GM13976 (cell line): ENCODE measurements around the gene ATRAID.

Experiments
- DNase-seq: peaks from one replicate; pipeline ENCODE4 v3.0.0; 2012; ENCODE audit warnings: low spot score
- in situ Hi-C: fragments of 300-500 bp; cut with MboI; formaldehyde crosslinking; loops from one replicate; pipeline ENCODE4 v1.12.0; 2022; ENCODE audit warnings: low sequenced_read_pairs, mixed read lengths, inconsistent platforms; ENCODE audit not compliant: unreplicated experiment
- TF ChIP-seq, protein P1 (sequence below): IDR thresholded peaks from 2 replicates; pipeline ENCODE4 v1.5.1; 2012; ENCODE audit warnings: borderline replicate concordance, mild to moderate bottlenecking; ENCODE audit not compliant: insufficient read depth; ENCODE audit errors: extremely low read depth, missing control alignments, control extremely low read depth

Gene ATRAID

DNA sequence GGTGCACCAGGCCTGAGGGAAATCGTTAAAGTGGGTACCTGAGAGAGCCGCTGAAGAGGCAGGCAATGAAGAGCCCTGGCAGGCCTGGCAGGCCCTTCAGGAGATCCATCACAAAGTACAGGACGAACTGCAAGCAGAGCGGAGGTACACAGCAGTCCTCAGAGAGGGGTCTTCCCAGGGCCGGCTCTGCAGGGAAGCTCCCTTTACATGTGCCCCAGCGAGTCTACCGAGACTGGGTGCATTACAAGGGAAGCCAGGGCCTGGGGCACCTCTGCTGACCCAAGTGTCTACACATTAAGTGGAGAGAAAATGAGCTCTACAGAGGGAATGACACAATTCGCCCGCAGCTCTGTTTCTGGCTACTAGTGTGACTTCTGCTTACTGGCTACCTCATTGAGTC, 8.1 kb upstream of the ATRAID start:
- in situ Hi-C loops, result no loop called here
- DNase-seq, result no peak
- TF ChIP-seq, protein P1, sequence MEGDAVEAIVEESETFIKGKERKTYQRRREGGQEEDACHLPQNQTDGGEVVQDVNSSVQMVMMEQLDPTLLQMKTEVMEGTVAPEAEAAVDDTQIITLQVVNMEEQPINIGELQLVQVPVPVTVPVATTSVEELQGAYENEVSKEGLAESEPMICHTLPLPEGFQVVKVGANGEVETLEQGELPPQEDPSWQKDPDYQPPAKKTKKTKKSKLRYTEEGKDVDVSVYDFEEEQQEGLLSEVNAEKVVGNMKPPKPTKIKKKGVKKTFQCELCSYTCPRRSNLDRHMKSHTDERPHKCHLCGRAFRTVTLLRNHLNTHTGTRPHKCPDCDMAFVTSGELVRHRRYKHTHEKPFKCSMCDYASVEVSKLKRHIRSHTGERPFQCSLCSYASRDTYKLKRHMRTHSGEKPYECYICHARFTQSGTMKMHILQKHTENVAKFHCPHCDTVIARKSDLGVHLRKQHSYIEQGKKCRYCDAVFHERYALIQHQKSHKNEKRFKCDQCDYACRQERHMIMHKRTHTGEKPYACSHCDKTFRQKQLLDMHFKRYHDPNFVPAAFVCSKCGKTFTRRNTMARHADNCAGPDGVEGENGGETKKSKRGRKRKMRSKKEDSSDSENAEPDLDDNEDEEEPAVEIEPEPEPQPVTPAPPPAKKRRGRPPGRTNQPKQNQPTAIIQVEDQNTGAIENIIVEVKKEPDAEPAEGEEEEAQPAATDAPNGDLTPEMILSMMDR, result no peak

DNA sequence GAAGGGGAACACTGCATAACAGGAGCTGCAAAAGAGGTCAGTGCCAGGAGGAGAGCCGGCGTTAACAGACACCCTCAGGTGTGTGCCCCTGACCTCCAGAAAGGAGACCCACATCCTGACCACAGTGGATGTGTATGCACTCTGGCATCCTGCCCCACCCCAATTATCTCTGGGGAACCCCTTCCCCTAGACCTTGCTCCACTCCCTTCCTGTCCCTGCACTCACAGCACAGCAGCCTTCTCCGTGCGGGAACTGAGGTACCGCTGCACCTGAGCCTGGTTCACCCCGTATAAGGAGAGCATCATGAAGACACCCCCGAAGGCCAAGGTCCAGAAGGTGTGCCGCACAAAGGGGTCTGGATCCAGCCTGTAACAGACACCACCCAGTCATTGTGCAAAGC, 7.3 kb upstream of the ATRAID start:
- in situ Hi-C loops, result no loop called here
- peak; percentile 9 for DNase-seq
- TF ChIP-seq, protein P1, result no peak

DNA sequence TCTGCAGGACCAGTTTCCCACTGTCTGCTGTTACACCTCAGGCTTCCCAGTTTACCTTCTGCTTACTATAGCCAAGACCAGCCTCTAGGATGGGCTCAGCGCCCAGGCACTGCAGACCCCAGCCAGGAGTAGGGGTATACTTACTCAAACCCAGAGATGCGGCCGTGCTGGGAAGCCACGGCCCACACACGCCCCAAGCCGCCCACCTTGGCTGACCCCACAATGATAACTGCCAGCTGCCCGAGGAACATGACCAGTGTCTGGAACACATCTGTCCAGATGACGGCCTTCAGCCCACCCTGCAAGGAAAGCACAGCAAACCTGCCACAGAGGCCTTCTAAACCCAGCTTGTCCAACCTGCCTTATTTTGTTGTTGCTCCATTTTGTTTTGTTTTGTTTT, 6.6 kb upstream of the ATRAID start:
- DNase-seq, result peak; percentile 10
- TF ChIP-seq, protein P1, result no peak
- in situ Hi-C loops, result no loop called here

DNA sequence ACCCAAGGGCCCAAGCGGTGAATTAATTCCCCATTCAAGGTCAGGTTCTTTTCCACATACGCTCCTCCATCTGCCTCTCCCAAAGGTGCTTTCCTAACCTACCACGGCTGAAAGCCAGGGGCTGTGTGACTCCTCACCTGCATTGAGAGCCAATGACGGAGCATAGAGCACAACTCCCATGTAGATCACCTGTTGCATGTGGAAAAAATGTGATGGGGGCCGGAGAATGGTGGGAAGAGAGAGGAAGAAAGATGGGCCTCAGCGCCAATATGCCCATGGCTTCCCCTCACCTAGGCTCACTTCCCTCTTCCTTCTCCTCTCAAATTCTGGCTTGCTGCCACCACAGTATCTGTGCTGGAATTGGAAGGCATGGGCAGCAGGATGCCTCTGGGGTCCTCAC, 5.5 kb upstream of the ATRAID start:
- in situ Hi-C loops, result no loop called here
- TF ChIP-seq, protein P1, result no peak
- DNase-seq, result no peak

DNA sequence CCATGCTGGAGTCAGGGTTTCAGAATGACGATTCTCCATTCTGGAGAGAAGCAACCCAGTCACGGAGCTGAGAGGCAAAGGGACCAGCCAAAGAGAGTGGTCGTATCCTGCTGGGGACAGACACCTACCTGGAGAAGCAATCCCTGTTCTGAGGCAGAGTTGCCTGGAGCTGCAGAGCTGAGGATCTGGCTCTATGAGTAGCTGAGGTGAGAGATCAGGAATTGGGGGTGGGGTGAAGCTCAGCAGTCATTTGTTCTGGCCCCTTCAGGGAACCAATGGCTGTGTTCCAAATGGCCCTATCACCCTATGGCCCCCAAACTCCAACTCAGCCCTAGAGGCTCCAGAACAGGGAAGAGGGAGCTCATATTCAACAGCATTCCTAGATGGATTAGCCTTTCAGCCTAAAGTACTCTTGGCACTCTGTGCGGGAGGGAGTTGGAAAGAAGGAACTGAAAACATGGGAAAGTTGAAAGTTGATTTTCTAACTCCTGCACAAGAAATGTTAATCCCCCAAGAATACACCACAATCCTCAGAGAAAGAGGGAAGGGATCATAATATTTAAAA, 3.3 kb upstream of the ATRAID start:
- no peak for DNase-seq
- in situ Hi-C loops, result no loop called here
- TF ChIP-seq, protein P1, result no peak

DNA sequence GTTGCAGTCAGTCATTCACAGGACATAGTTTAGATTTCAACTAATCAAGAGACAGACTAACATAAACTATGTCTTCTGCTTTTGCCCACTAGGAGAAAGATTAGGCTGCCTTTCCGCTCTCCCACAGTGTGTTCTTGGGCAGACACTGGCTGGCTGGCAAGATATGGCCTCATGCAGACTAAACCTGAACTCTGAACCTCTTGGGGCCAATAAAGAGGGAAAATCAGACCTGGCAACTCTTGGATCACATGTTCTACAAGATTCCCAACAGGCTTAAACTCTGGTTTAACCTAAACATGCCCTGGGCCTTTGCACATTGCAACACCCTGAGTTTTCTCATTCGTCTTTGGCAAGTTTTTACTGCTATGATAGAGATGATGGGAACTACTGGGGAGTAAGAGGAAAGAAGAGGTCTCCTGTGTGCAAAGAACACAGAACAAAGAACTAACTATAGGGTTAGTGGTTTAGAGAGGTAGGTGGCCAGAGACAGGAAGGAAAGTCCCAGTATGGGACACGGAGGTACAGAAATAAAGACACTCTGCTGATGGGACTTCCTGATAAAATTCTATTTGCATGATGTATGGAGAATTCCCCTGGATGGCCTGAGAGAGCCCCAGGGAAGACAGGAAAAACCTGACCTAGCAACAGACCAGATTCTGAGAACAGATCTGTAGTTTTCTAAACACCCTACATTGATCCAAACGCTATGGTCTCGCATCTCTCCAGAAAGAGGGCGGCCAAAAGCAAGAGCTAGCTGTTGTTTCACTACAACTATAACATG, 2.0 kb upstream of the ATRAID start:
- TF ChIP-seq, protein P1, result no peak
- peak; percentile 52 for DNase-seq
- in situ Hi-C loops, result no loop called here
